K562 (cell line): Measurements from ENCODE around the gene SAMD11. TPM values are rescaled to one million over a fixed set of nuclear protein-coding genes. Genes with fewer than 3 reads are reported as not detected.
A peak's percentile ranks its signal among the peaks of the same experiment; 100 is the strongest.

Experiments used
- ATF1 ChIP-seq, 2 experiments: fragments of 450-650 bp in 1 of 2; IDR thresholded peaks; 2 replicates each; pipeline ENCODE4 v1.6.1; 2016; ENCODE audit warnings: missing compliant biosample characterization in 1 of 2, missing genetic modification characterization in 1 of 2
- CEBPG ChIP-seq, 3 experiments: fragments of 200-800 bp in 1 of 3; sonication (Bioruptor generic) in 1 of 3; sonication (generic) in 1 of 3; formaldehyde crosslinking in 1 of 3; IDR thresholded peaks in 2 of 3; conservative IDR thresholded peaks in 1 of 3; 2 replicates each; pipeline versions ENCODE4 v1.6.1 to v1.8.0; 2016 to 2022; ENCODE audit warnings: missing compliant biosample characterization in 2 of 3, missing genetic modification characterization in 2 of 3, mild to moderate bottlenecking in 1 of 3, missing genetic modification reagents in 1 of 3
- CEBPZ ChIP-seq: fragments of 150-350 bp; IDR thresholded peaks from 2 replicates; pipeline ENCODE4 v1.6.1; 2014; ENCODE audit warnings: low read depth, mild to moderate bottlenecking, low read length, borderline replicate concordance
- CLOCK ChIP-seq: fragments of 250-450 bp; sonication (Bioruptor Pico); IDR thresholded peaks from 2 replicates; pipeline ENCODE4 v1.4.0; 2020; ENCODE audit warnings: mild to moderate bottlenecking, moderate library complexity, borderline replicate concordance
- ELF1 ChIP-seq: fragments of 200-800 bp; sonication (Bioruptor generic); IDR thresholded peaks from 2 replicates; pipeline ENCODE4 v1.6.1; 2016; ENCODE audit warnings: missing genetic modification characterization, missing compliant biosample characterization
- HDGF ChIP-seq: fragments of 450-650 bp; IDR thresholded peaks from 2 replicates; pipeline ENCODE4 v1.6.1; 2016
- MBD1 ChIP-seq: fragments of 250-450 bp; sonication (Bioruptor Pico); IDR thresholded peaks from 2 replicates; pipeline ENCODE4 v1.8.0; 2022; ENCODE audit warnings: inconsistent platforms
- MIER1 ChIP-seq: fragments of 450-650 bp; IDR thresholded peaks from 2 replicates; pipeline ENCODE4 v1.6.1; 2016; ENCODE audit warnings: antibody characterized with exemption, mild to moderate bottlenecking, low read depth
- NFE2 ChIP-seq: IDR thresholded peaks from 2 replicates; pipeline ENCODE4 v1.6.1; 2014; ENCODE audit warnings: antibody characterized with exemption, low read depth
- OTX1 ChIP-seq: fragments of 450-650 bp; formaldehyde crosslinking; IDR thresholded peaks from 2 replicates; pipeline ENCODE4 v1.4.0; 2022; ENCODE audit warnings: mild to moderate bottlenecking
- PHF21A ChIP-seq: fragments of 450-650 bp; IDR thresholded peaks from 2 replicates; pipeline ENCODE4 v1.6.1; 2017; ENCODE audit warnings: low read depth, borderline replicate concordance
- RNF2 ChIP-seq: sonication (generic); IDR thresholded peaks from 2 replicates; pipeline ENCODE4 v1.6.1; 2016
- RNF219 ChIP-seq: fragments of 250-450 bp; sonication (Bioruptor Pico); IDR thresholded peaks from 2 replicates; pipeline ENCODE4 v1.5.0; 2022; ENCODE audit warnings: mild to moderate bottlenecking
- TBL1XR1 ChIP-seq, 2 experiments: IDR thresholded peaks; 2 replicates each; pipeline ENCODE4 v1.6.1; 2012; ENCODE audit warnings: improper control_type of control experiment in 2 of 2, low read length in 2 of 2, mild to moderate bottlenecking in 1 of 2
- TRIM24 ChIP-seq, 2 experiments: fragments of 450-650 bp; IDR thresholded peaks; 2 replicates each; pipeline ENCODE4 v1.6.1; 2016
- ZC3H8 ChIP-seq: fragments of 450-650 bp; IDR thresholded peaks from 2 replicates; pipeline ENCODE4 v1.6.1; 2017
- ZNF175 ChIP-seq: fragments of 200-800 bp; sonication (Bioruptor generic); IDR thresholded peaks from 2 replicates; pipeline ENCODE4 v1.6.1; 2016; ENCODE audit warnings: low read depth, mild to moderate bottlenecking, missing genetic modification characterization, missing compliant biosample characterization
- ZNF780A ChIP-seq: fragments of 250-450 bp; sonication (Bioruptor Pico); IDR thresholded peaks from 2 replicates; pipeline ENCODE4 v1.5.0; 2021; ENCODE audit warnings: mild to moderate bottlenecking
- polyA plus RNA-seq, 8 experiments: library from polyadenylated mRNA; depleted of rRNA in 4 of 8; stranded (reverse) in 5 of 8; unstranded in 3 of 8; fragments of >200 nt; fragmentation: Nextera tagmentation in 2 of 8; fragmentation: Illumina TruSeq in 1 of 8; extraction: Ambion mirVana in 2 of 8; extraction: Trizol in 1 of 8; gene quantifications; 2 replicates each; pipeline versions ENCODE4 v1.2.1 to v1.2.3, GENCODE V29; 2011 to 2014; ENCODE audit warnings: inconsistent platforms in 1 of 8, missing spikeins in 1 of 8
- total RNA-seq, 7 experiments: library from RNA; depleted of rRNA in 6 of 7; stranded (reverse); fragments of >200 nt in 6 of 7; fragmentation: Illumina TruSeq in 2 of 7; extraction: Trizol in 2 of 7; gene quantifications; 2 replicates each; pipeline versions ENCODE4 v1.2.1 to v1.2.3, GENCODE V29; 2011 to 2021; ENCODE audit warnings: low replicate concordance in 1 of 7

SAMD11 gene
- total and polyA plus RNA-seq, 9 of the 15 experiments (the other 6 are each of a cell fraction or from before 2014, with no cell fraction given) = 0.07 to 0.82 (median 0.11) TPM; not detected in 2

- TF ChIP-seq RNF219 (CRISPR knock-in tag) (no peak), ATF1 (CRISPR knock-in tag; IDR thresholded peaks at IDR 0.05) (no peak), ATF1 (tag; IDR thresholded peaks at IDR 0.05) (peak; percentile 60), PHF21A (no peak), RNF2 (no peak; the same call in 1 of the 2 replicates), ZNF780A (no peak), TBL1XR1 (IDR thresholded peaks at IDR 0.05; ENCODE audit: low read length in 2 of 2) (no peak), TRIM24 (IDR thresholded peaks at IDR 0.05) (no peak), CEBPZ (no peak), HDGF (no peak), CEBPG (CRISPR knock-in tag; IDR thresholded peaks at IDR 0.05) (0 out of 2 replicates have a peak, but pooled peaks have one; percentile 28), CEBPG (tag; conservative IDR thresholded peaks at IDR 0.05 in 1 of 2, IDR thresholded peaks at IDR 0.05 in 1 of 2) (no peak), ZNF175 (CRISPR knock-in tag) (no peak), ZC3H8 (no peak), MIER1 (no peak), MBD1 (CRISPR knock-in tag) (no peak), ELF1 (no peak), CLOCK (CRISPR knock-in tag) (no peak), NFE2 (no peak), OTX1 (no peak)
Measured at GRCh38 chr1:966704-967300, 43.1 kb downstream of the SAMD11 start (continued).
